ACC112 (cell line): Measurements from ENCODE around the gene ROBO1.
A peak's percentile ranks its signal among the peaks of the same experiment; 100 is the strongest.

Experiments used
- H2AFZ ChIP-seq: fragments of 200-600 bp; sonication (generic); one replicate; pipeline ENCODE4 v1.6.0; 2017; ENCODE audit warnings: antibody characterized with exemption, low read length; ENCODE audit not compliant: unreplicated experiment
- H3K27ac ChIP-seq: fragments of 200-600 bp; sonication (generic); 2 replicates; pipeline ENCODE4 v1.5.1; 2014; ENCODE audit warnings: low read depth, mild to moderate bottlenecking, antibody characterized with exemption, low read length, moderate library complexity
- H3K27me3 ChIP-seq: fragments of 200-600 bp; sonication (generic); 2 replicates; pipeline ENCODE4 v1.6.1; 2014; ENCODE audit warnings: mild to moderate bottlenecking, antibody characterized with exemption, low read length, moderate library complexity, mixed read lengths; ENCODE audit not compliant: insufficient read depth
- H3K36me3 ChIP-seq: fragments of 200-600 bp; sonication (generic); 2 replicates; pipeline ENCODE4 v1.6.1; 2016; ENCODE audit warnings: mild to moderate bottlenecking, antibody characterized with exemption, low read length, moderate library complexity, mixed read lengths; ENCODE audit not compliant: insufficient read depth
- H3K4me1 ChIP-seq: fragments of 200-600 bp; sonication (generic); one replicate; pipeline ENCODE4 v1.6.1; 2016; ENCODE audit warnings: low read length, mixed read lengths; ENCODE audit not compliant: insufficient read depth, unreplicated experiment, control insufficient read depth
- H3K4me3 ChIP-seq: fragments of 200-600 bp; sonication (generic); 2 replicates; pipeline ENCODE4 v1.5.1; 2014; ENCODE audit warnings: mild to moderate bottlenecking, low read depth, low read length
- H3K79me2 ChIP-seq: fragments of 200-600 bp; sonication (generic); one replicate; pipeline ENCODE4 v1.6.0; 2016; ENCODE audit warnings: low read length; ENCODE audit not compliant: control insufficient read depth, unreplicated experiment, insufficient read depth

Gene ROBO1

GRCh38 chr3:79253704-79254103 is 514.1 kb downstream of the ROBO1 start:
- Histone ChIP-seq H3K79me2 (no peaks in the 10 kb centered on the region), H3K4me1 (peaks cover 7% of the 10 kb centered on the region), H2AFZ (no peak overlapping the region), H3K36me3 (no peaks in the 10 kb centered on the region), H3K4me3 (no peak overlapping the region), H3K27ac (no peak overlapping the region), H3K27me3 (no peaks in the 10 kb centered on the region)

GRCh38 chr3:79253271-79253670 is 514.5 kb downstream of the ROBO1 start:
- Histone ChIP-seq H3K27ac (no peak overlapping the region), H3K4me1 (peaks cover 4% of the 10 kb centered on the region), H3K27me3 (no peaks in the 10 kb centered on the region), H3K36me3 (no peaks in the 10 kb centered on the region), H2AFZ (no peak overlapping the region), H3K79me2 (no peaks in the 10 kb centered on the region), H3K4me3 (no peak overlapping the region)

DNA sequence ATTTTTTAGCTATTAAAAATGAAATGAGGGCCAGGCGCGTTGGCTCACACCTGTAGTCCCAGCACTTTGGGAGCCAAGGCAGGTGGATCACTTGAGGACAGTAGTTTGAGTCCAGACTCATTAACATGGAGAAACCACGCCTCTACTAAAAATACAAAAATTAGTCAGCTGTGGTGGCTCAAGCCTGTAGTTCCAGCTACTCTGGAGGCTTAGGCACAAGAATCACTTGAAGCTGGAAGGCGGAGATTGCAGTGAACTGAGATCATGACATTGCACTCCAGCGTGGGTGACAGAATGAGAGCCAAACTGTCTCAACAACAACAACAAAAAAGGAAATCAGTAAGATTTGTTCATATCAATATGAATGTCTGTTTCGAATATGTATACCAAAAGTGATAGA is 517.1 kb downstream of the ROBO1 start:
- no peak overlapping the region for H2AFZ ChIP-seq
- peaks cover 15% of the 10 kb centered on the region for H3K4me1 ChIP-seq
- H3K4me3 ChIP-seq, result no peak overlapping the region
- no peaks in the 10 kb centered on the region for H3K79me2 ChIP-seq
- H3K36me3 ChIP-seq, result no peaks in the 10 kb centered on the region
- no peaks in the 10 kb centered on the region for H3K27me3 ChIP-seq
- no peak overlapping the region for H3K27ac ChIP-seq

DNA sequence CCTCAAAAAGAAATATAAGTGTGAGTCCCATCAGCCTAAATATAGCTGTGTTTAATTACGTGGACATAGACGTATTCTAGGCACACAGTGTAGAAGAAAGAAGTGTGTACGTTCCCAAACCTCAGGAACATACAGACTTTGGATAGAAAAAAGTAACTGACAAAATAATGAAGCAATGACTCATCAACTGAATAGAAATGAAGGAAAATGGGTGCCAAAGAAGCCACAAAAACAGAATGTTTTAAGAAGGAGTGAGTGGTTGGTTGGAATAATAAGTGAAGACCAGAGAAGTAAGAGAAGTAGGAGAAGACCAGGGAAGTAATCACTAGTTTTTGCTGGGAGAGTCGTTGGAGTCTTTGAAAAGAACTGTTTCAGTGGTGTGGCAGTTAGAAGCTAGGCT is 518.1 kb downstream of the ROBO1 start:
- Histone ChIP-seq H3K27me3 (no peaks in the 10 kb centered on the region), H3K79me2 (no peaks in the 10 kb centered on the region), H3K4me1 (peaks cover 15% of the 10 kb centered on the region), H3K36me3 (no peaks in the 10 kb centered on the region), H2AFZ (peak overlapping the region; percentile 66), H3K4me3 (no peak overlapping the region), H3K27ac (no peak overlapping the region)

DNA sequence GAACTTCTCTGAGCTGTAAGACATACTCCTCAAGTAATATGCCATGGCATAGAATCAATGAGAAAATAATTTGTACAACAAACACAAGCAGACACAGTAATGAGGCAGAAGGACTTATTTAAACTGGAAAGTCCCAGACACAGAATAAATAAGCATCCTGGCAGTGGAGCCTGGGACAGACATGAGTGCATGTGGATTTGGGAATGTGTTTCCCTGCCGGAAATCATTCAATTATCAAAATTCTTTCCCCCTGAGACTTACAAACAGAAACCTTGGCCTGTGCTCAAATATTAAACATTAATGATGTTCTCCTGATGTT is 520.1 kb downstream of the ROBO1 start:
- Histone ChIP-seq H3K27me3 (no peaks in the 10 kb centered on the region), H3K4me1 (peaks cover 15% of the 10 kb centered on the region), H2AFZ (peak overlapping the region; percentile 19), H3K79me2 (no peaks in the 10 kb centered on the region), H3K27ac (peak overlapping the region; percentile 9; the same call in 1 of the 2 replicates), H3K4me3 (no peak overlapping the region), H3K36me3 (no peaks in the 10 kb centered on the region)

- Histone ChIP-seq H2AFZ (peak overlapping the region; percentile 19), H3K4me1 (peaks cover 15% of the 10 kb centered on the region), H3K79me2 (no peaks in the 10 kb centered on the region), H3K36me3 (no peaks in the 10 kb centered on the region), H3K4me3 (no peak overlapping the region), H3K27ac (no peak overlapping the region; the same call in 1 of the 2 replicates), H3K27me3 (no peaks in the 10 kb centered on the region)
Observed at GRCh38 chr3:79246875-79247724, 520.7 kb downstream of the ROBO1 start.

- no peak overlapping the region for H3K4me3 ChIP-seq
- no peak overlapping the region for H2AFZ ChIP-seq
- no peaks in the 10 kb centered on the region for H3K27me3 ChIP-seq
- no peaks in the 10 kb centered on the region for H3K79me2 ChIP-seq
- no peaks in the 10 kb centered on the region for H3K36me3 ChIP-seq
- peaks cover 15% of the 10 kb centered on the region for H3K4me1 ChIP-seq
- H3K27ac ChIP-seq, result no peak overlapping the region
Observed at GRCh38 chr3:79245284-79246138, 522.3 kb downstream of the ROBO1 start.

GRCh38 chr3:79236496-79236895 is 531.3 kb downstream of the ROBO1 start:
- Histone ChIP-seq H2AFZ (no peak overlapping the region), H3K79me2 (no peaks in the 10 kb centered on the region), H3K27me3 (no peaks in the 10 kb centered on the region), H3K4me3 (no peak overlapping the region), H3K27ac (no peak overlapping the region), H3K4me1 (no peaks in the 10 kb centered on the region), H3K36me3 (no peaks in the 10 kb centered on the region)

DNA sequence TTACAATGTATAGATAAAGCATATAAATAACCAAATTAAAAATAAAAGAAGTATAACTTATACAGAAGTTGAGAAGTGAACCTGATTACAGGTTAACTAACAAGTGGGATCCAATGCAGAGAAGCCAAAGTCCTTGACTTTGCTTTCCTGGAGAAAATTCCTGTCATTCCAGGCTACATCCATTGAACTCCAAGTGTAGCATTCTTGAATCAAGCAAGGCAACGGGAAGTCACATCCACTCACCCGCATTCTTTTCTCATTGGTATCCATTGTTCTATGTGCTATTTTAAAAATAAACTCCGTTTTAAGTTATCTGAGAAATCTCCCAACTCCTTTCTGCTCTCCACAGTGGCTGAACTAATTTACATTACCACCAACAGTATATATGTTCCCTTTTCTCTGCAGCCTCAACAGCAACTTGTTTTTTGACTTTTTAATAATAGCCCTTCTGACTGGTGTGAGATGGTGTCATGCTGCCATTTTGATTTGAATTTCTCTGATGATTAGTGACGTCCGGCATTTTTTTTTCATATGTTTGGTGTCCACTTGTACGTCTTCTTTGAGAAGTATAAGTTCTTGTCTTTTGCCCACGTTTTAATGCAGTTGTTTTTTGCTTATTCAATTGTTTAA is 534.3 kb downstream of the ROBO1 start:
- Histone ChIP-seq H3K27ac (no peak overlapping the region), H3K36me3 (no peaks in the 10 kb centered on the region), H3K79me2 (no peaks in the 10 kb centered on the region), H3K4me1 (no peaks in the 10 kb centered on the region), H3K4me3 (no peak overlapping the region), H2AFZ (no peak overlapping the region), H3K27me3 (no peaks in the 10 kb centered on the region)

DNA sequence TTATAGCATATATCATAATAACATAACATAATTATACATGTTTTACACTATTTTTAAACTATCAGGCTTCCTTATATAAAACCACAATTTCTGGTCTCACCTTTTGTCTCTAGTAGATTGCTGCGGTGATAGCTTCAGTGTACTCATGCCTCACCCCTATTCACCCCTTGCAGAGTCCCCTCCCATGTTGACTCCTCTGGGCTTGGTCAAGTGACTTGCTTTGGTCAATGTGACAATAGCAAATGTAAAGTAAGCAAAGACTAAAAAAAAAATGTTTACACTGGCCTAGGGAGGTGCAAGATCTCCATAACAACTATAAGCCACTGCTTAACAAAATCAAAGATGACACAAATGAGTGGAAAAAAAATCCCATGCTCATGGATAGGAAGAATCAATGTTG is 537.5 kb downstream of the ROBO1 start:
- H3K4me3 ChIP-seq, result no peak overlapping the region
- H3K27me3 ChIP-seq, result no peaks in the 10 kb centered on the region
- no peak overlapping the region for H2AFZ ChIP-seq

More for the DNA sequence above, 537.5 kb downstream of the ROBO1 start:
- Histone ChIP-seq H3K79me2 (no peaks in the 10 kb centered on the region), H3K27ac (no peak overlapping the region), H3K36me3 (no peaks in the 10 kb centered on the region), H3K4me1 (no peaks in the 10 kb centered on the region)
